Tibial artery (tissue), 4 donors: ENCODE data around the gene MAMDC2.

Experiments
- DNase-seq, 2 donors: peaks; one replicate each; pipeline ENCODE4 v3.0.0-alpha.2; 2019
- H3K27ac ChIP-seq, 2 donors: fragments of 200-600 bp; sonication (generic) in 1 of 2; 1 replicate in 1 of 2; 2 replicates in 1 of 2; pipeline ENCODE4 v1.5.1; 2018 to 2019; ENCODE audit warnings: mild to moderate bottlenecking in 1 of 2
- H3K27me3 ChIP-seq, 2 donors: fragments of 200-600 bp; sonication (generic) in 1 of 2; one replicate each; pipeline versions ENCODE4 v1.5.1 to v1.6.0; 2016 to 2019
- H3K36me3 ChIP-seq, 3 donors: fragments of 200-600 bp; sonication (generic) in 2 of 3; one replicate each; pipeline ENCODE4 v1.5.1; 2016 to 2019; ENCODE audit warnings: mild to moderate bottlenecking in 2 of 3
- H3K4me1 ChIP-seq, 4 donors: fragments of 200-600 bp; sonication (generic) in 2 of 4; 1 replicate in 3 of 4; 2 replicates in 1 of 4; pipeline ENCODE4 v1.5.1; 2016 to 2019
- H3K4me3 ChIP-seq, 2 donors: fragments of 200-600 bp; sonication (generic) in 1 of 2; 1 replicate in 1 of 2; 2 replicates in 1 of 2; pipeline ENCODE4 v1.5.1; 2018 to 2019; ENCODE audit warnings: mild to moderate bottlenecking in 2 of 2
- H3K9me3 ChIP-seq, 3 donors: fragments of 200-600 bp; sonication (generic) in 1 of 3; one replicate each; pipeline ENCODE4 v1.5.1; 2016 to 2019
- CTCF ChIP-seq, 2 experiments: fragments of 200-600 bp in 1 of 2; fragments of 450-650 bp in 1 of 2; IDR thresholded peaks; one replicate each; pipeline ENCODE4 v1.5.1; 2017 to 2019; ENCODE audit warnings: antibody characterized with exemption in 2 of 2, mild to moderate bottlenecking in 1 of 2, moderate library complexity in 1 of 2
- intact Hi-C: fragments of 100-400 bp; cut with DNase I; formaldehyde crosslinking; loops from one replicate; pipeline ENCODE4 v1.15.0; 2023; ENCODE audit warnings: low total_unique reads

Gene MAMDC2

DNA sequence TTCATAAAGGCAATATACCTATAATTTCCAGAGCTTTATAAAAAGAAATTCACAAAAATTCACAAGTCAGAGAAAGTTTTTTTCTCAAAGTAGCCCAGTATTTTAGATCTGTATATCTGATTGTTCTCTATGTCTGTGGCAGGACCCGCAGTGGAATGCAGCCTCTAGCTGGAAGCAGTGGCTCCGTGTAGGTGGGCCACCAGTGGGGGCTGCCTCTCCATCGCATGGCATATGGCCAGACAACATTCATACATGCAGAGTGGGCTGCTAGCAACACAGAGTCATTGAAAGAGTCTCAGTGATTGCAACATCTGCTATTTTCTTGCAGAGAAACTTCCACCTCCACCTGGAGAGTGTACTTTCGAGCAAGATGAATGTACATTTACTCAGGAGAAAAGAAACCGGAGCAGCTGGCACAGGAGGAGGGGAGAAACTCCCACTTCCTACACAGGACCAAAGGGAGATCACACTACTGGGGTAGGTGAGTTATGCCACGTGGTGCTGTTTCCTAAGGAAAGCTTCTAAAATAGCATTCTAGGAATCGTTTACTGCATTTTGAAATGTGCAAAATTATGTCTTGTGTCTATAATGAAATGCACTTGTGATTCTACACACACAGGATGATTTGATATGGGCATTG lies 126.6 kb downstream of the MAMDC2 start:
- Histone ChIP-seq H3K36me3 (peaks cover 43 to 64% (median 55%) of the 10 kb centered on the region in 3 donors), H3K27me3 (no peaks in the 10 kb centered on the region), H3K4me3 (no peak overlapping the region), H3K4me1 (peaks cover 0 to 4% (median 0%) of the 10 kb centered on the region in 4 donors), H3K9me3 (no peaks in the 10 kb centered on the region), H3K27ac (no peak overlapping the region)
- intact Hi-C loops: no loop called here
- no peak for DNase-seq
- TF ChIP-seq CTCF (IDR thresholded peaks at IDR 0.05): no peak

GRCh38 chr9:70172532-70172931 lies 128.9 kb downstream of the MAMDC2 start:
- Histone ChIP-seq H3K36me3 (peaks cover 49 to 85% (median 59%) of the 10 kb centered on the region in 3 donors), H3K4me1 (no peaks in the 10 kb centered on the region), H3K27me3 (no peaks in the 10 kb centered on the region), H3K4me3 (no peak overlapping the region), H3K27ac (no peak overlapping the region), H3K9me3 (no peaks in the 10 kb centered on the region)
- DNase-seq: no peak
- no peak for TF ChIP-seq CTCF (IDR thresholded peaks at IDR 0.05)
- intact Hi-C loops: no loop called here

GRCh38 chr9:70177121-70177520 lies 133.5 kb downstream of the MAMDC2 start:
- Histone ChIP-seq H3K4me3 (no peak overlapping the region), H3K4me1 (no peaks in the 10 kb centered on the region), H3K27me3 (no peaks in the 10 kb centered on the region), H3K27ac (no peak overlapping the region), H3K36me3 (peaks cover 23 to 62% (median 32%) of the 10 kb centered on the region in 3 donors), H3K9me3 (peaks cover 0 to 10% (median 4%) of the 10 kb centered on the region in 3 donors)
- TF ChIP-seq CTCF (IDR thresholded peaks at IDR 0.05): no peak
- no peak for DNase-seq
- intact Hi-C loops: no loop called here

- TF ChIP-seq CTCF (IDR thresholded peaks at IDR 0.05): no peak
- no peaks in the 10 kb centered on the region for H3K27me3 ChIP-seq
- no peaks in the 10 kb centered on the region for H3K4me1 ChIP-seq
- no peak overlapping the region for H3K27ac ChIP-seq
- peaks cover 5 to 35% (median 31%) of the 10 kb centered on the region in 3 donors for H3K36me3 ChIP-seq
- intact Hi-C loops: no loop called here
- H3K9me3 ChIP-seq: peaks cover 0 to 2% (median 0%) of the 10 kb centered on the region in 3 donors
- DNase-seq: no peak
- no peak overlapping the region for H3K4me3 ChIP-seq
These were observed 149.1 kb downstream of the MAMDC2 start for GRCh38 chr9:70192707-70193106.

- Histone ChIP-seq H3K27me3 (no peaks in the 10 kb centered on the region), H3K4me1 (no peaks in the 10 kb centered on the region), H3K9me3 (no peaks in the 10 kb centered on the region), H3K4me3 (no peak overlapping the region), H3K36me3 (peaks cover 5 to 29% (median 18%) of the 10 kb centered on the region in 3 donors), H3K27ac (no peak overlapping the region)
- no peak for DNase-seq
- TF ChIP-seq CTCF (IDR thresholded peaks at IDR 0.05): no peak
- intact Hi-C loops: no loop called here
These were observed 151.8 kb downstream of the MAMDC2 start for GRCh38 chr9:70195456-70195855.
